HG02610 (cell line): ENCODE data around the gene DEF6.
"Not testable (repeated sequence)": the region's sequence is repeated elsewhere in the genome, so short reads cannot be mapped to it uniquely, and the experiment has no call there.

Experiments
- ATAC-seq: cut with Tn5 transposase; IDR thresholded peaks from one replicate; pipeline ENCODE4 v1.9.1; 2021; ENCODE audit warnings: mild to moderate bottlenecking, moderate library complexity; ENCODE audit not compliant: unreplicated experiment

Gene DEF6

DNA sequence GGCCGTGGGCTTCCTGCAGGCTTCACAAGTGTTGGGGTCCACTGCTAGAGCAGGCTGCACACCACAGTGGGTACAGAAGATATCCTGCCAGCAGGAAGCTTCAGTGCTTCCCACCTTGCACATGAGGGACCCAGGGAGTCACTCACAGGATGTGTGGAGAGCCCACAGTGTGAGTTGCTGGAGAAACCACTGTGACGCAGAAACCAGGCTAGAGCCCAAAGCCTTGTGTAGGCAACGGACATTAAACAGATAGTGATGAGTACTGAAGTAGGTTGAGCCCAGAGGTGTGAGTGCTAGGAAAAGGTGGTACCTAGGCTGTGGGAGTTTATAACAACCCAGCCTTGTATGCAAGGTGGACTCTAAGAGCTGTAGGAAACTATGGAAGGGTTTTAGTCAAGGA is 18.9 kb upstream of the DEF6 start:
- ATAC-seq, result no peak

DNA sequence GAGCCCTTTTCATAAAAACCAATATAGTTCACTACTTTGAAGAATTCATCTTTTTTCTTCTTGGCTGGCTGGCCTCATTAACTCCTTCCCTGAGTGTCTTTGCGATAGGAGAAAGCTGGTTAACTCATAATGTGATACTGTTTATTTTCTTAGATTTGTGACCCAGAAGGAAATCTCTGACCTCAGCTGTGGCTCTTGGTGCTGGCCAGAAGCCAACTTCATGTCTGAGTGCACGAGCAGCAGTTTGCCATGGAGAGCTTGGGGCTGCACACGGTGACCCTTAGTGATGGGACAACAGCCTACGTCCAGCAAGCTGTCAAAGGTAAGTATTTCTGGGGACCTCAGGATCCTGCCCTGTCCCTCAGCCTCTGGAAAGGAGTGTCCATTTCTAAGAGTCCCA is 16.7 kb upstream of the DEF6 start:
- ATAC-seq, result no peak

DNA sequence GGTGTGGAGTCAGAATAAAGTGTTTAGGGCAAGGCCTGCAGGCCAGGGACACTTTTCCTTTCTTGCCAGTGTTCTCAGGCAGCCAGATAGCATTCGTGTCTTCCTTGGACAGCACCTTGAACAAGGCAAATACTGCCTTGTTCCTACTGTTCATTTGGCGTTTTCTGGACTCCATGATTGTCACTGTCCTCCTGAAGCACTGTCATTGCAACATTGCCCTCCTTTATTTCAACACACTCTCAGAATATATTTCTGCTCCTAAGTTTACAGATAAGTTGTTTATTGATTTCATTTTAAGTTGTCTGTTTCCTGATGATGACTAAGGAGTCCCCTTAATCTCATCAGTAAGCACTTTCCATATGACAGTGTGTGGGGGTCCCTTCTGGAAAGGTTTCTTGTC is 15.1 kb upstream of the DEF6 start:
- no peak for ATAC-seq

DNA sequence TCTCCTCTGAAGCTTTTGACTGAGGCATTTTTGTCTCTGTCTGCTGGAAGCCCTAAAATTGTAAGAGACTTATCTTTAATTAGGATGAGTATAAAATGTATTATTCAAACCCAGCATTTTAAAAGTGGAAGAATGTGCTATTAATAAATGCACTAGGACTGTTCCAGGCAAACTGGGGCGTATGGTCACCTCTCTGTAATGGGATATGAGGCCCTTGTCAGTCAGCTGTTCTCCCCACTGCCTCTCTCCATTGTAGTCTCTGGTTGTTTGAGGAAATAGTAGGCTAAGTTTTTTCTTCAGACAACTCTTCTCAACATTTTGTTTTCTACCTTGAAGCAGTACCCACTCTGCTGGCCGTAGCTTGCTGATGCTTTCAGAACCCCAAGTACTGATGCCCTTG is 14.3 kb upstream of the DEF6 start:
- no peak for ATAC-seq

DNA sequence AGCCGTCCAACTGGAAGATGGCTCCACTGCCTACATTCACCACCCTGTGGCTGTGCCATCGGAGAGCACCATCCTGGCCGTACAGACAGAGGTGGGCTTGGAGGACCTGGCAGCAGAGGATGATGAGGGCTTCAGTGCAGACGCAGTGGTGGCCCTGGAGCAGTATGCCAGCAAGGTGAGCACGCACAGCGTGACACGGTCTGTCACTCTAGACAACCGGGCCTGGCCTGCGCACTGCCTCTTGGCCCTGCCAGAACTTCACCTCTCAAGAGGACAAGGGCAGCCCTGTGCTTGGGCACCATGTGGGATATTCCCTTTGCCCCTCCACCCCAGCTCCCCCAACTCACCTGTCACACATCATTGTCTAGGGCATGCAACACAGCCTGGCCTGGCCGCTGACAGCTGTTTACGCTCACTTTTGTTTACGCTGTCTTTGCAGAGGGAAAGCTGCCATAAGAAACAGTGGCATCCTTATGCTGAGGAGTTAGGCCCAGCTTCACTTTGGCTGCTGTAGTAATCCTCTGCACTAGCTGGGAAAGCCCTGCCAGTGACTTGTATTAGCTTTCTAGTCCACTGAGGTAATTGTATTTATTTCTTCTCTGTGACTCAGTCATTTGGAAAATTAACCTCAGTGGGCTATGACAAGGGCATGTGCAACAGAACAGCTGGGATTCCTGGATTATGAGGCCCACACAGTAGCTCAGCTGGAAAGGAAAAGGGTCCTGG is 9.8 kb upstream of the DEF6 start:
- ATAC-seq, result no peak

DNA sequence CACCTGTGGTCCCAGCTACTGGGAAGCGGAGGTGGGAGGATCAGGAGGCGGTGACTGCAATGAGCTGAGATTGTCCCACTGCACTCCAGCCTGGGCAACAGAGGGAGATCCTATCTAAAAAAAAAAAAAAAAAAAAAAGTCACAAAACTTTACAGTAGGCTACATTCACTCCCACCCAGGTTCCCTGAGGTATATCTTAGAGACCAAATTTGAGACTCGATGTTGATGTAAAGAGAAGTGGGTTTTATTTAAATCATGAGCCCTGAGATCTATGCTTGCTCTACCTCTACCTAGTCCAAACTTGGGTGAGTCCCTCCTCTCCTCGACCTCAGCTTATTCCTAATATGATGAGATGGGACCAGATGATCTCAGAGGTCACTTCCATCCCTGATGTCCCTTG is 8.8 kb upstream of the DEF6 start:
- ATAC-seq, result no peak

DNA sequence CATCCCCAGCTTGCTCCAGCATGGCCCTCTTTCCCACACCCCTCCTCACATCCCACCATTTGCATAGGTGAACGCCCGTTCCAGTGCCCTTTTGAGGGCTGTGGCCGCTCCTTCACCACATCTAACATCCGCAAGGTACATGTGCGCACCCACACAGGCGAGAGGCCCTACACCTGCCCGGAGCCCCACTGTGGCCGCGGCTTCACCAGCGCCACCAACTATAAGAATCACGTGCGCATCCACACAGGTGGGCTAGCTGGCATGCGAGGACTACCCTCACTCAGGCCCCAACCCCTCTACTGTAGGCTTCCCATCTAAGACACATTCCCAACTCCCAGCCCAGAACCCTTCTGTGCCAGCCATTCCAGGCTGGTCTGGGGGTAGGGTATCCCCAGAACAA is 6.1 kb upstream of the DEF6 start:
- no peak for ATAC-seq

DNA sequence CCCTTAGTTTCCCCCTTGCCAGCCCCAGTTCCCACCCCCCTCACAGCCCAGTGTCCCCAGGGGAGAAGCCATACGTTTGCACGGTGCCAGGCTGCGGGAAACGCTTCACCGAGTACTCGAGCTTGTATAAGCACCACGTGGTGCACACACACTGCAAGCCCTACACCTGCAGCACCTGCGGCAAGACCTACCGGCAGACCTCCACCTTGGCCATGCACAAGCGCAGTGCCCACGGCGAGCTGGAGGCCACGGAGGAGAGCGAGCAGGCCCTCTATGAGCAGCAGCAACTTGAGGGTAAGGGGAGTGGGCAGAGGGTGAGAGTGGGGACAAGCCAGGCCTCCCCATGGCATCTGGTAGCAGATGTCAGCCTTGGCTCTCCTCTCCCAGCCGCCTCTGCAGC is 5.1 kb upstream of the DEF6 start:
- ATAC-seq, result no peak

DNA sequence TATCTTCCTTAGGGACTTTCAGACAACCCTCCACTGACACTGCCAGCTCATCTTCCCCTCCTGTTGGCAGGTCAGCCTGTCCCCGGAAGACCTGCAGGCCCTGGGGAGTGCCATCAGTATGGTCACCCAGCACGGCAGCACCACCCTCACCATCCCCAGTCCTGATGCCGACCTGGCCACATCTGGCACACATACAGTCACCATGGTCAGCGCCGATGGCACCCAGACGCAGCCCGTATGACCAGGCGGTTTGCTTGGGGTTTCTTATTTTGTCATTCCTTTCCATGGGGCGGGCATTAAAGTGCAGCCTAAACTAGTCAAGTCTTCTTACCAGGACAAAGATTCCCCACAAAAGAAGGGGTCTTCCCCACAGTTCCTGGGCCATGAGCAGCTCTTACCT is 3.9 kb upstream of the DEF6 start:
- no peak for ATAC-seq

DNA sequence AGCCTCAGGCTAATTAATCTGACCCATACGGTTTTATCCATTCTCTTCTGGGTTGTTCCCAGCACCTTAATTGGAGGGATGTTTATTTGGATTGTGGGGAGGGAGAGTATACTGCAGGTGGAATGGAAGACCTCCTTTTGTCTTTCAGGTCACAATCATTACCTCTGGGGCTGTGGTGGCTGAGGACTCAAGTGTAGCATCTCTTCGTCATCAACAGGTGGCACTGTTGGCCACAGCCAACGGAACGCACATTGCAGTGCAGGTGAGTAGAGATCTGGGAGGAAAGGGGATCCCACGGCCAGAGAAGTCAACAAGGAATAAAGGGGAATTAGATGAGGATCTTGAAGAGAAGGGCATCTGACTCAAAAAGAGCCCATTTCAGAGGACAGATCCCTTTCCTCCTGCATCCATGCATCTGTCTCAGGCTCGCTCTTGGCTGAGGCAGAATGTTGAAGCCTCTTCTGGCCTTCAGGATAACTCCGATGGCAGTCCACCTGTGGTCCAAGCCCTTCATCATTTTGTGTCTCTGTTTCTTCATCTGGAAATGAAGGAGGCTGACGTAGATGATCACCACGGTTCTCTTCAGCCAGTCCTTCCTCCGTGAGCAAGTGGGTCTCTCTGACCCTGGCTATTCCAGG is 3.2 kb upstream of the DEF6 start:
- ATAC-seq, result no peak

DNA sequence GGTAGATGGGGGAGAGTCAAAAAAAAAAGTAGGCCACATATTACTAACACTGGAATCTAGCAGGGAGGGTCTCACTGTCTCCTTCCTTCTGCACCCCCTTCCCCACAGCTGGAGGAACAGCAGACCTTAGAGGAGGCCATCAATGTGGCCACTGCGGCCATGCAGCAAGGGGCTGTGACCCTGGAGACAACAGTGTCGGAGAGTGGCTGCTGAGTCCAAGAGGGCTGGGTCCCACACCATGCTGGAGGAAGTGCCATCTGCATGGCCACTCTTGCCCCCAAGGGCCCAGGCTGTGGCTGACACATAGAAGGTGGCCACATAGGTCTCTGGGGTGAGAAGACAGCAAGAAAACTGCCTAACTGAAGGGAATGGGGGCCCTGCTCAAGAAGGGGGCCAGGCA is 2.6 kb upstream of the DEF6 start:
- ATAC-seq, result no peak

DNA sequence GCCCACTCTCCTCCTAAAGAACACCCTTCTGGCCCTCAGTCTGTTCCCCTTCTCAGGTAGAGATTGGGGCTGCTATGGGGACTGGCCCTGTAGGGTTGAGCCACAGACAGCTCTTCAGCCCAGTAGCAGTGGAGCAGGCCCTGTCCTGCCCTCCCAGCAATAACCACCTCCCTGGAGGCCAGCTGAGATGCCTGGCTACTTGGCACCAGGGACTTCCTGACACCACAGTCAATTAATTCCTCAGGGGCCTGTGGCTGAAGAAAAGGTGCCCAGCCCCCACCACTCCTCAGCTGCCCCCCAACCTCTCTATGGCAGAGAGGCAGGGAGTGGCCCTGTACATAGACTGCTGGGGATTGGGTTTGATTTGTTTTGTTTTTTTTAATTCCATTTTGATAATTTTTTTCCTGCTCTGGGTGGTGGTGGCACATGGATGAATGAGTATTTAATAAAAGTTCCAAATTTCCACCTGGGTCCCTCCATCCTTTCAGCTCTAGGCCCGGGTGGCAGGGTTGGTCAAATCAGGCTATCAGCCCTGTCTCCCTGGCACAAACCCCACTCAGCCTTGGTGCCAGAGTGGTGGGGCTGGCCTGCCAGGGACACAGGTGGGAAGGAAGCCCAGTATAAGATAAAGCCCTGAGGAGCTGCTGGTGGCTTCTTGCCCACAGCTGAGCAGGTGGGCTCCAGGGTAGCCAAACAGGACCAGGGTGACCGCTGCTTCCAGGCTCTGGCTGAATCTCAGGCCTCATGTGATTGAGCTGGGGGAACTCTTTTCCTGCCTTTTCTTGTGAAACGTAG is 1.9 kb upstream of the DEF6 start:
- no peak for ATAC-seq

DNA sequence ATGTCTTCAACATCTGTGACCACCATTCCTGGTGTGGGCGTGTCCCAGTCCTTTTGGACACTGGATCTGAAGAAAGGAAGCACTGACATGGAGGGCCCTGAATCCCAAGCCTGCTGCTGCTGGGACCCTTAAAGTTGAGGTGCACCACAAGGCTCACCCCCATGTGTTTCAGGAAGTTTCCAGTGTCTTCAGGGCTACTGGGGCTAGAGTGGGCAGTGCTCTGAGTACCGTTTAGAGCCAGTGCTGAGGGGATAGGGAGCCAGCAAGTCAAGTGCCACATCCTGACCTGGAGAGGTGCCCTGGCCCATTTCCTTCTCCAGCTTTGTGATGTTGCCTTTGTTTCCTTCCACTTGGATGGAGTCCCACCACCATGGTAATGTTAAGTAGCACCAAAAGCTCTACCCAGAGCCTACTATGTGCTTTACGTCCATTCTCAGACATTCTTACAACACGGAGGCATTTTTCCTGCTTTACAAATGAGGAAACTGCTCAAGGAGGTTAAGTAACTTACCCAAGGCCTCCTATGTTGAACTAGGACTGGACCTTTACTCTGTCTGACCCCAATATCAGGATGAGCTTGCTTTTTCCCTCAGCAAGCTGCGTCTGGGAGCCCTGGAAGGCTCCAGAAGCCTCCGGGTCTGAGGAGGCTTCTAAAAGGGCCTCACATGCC is 552 bp upstream of the DEF6 start:
- ATAC-seq, result peak; percentile 3

DNA sequence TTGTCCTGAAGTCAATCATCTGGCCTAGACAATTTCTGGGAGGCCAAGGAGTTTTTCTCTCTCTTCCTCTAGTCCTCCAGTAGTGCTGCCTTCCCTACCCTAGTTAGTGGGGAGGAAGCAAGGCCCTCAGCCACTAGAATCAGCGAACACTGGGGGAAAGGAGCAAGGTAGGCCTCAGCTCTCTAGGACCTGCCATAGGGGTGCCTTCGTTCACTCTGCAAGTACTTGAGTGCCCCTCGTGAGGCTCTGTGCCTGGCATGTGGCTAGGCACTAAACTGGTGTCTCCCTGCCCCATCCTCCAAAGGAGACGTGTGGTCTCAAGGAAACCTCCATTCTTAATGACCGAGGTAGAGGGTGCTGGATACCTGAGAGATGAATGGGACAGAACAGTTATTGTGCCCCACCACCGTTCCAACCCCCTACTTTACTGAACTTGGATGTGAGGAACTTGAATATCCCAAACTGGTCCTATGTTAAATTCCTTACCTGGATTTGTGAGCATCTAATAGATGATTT is 1.1 kb downstream of the DEF6 start:
- ATAC-seq, result no peak

DNA sequence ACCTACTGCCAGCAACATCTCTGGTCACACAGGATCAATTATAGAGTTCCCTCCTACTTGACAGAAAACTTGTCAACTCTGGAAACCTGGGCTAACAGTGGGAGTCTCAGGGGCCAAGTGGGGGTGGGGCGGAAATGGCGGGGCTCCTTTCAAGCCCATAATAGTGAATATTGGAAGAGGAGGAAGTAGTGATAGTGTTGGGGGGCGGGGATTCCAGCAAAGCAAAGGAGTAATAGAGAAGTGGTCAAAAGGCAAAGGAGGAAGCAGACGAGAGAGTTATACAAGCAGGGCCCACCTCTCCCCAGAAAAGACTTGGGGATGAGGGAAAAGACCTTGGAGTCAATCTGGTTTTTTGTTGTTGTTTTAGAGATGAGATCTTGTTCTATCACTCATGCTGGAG is 2.1 kb downstream of the DEF6 start:
- no peak for ATAC-seq

DNA sequence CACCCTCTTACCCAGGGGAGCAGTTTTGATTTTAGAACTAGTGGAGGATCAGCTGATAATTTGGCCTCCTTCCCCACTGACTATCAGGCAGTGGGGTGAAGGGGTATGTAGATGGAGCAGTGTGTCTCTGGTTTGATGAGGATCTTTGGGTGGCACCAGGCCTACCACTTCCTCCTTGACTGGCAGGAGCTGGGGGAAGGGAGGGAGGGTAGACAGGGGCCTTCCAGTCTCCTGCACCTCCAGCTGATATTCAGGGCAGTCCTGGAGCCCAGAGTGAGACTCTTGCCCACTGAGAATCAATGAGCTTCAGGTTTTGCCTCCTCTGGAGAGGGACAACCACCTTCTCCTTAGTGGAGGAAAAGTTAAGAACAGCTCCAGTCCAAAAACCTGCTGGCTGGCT is 3.2 kb downstream of the DEF6 start:
- no peak for ATAC-seq

DNA sequence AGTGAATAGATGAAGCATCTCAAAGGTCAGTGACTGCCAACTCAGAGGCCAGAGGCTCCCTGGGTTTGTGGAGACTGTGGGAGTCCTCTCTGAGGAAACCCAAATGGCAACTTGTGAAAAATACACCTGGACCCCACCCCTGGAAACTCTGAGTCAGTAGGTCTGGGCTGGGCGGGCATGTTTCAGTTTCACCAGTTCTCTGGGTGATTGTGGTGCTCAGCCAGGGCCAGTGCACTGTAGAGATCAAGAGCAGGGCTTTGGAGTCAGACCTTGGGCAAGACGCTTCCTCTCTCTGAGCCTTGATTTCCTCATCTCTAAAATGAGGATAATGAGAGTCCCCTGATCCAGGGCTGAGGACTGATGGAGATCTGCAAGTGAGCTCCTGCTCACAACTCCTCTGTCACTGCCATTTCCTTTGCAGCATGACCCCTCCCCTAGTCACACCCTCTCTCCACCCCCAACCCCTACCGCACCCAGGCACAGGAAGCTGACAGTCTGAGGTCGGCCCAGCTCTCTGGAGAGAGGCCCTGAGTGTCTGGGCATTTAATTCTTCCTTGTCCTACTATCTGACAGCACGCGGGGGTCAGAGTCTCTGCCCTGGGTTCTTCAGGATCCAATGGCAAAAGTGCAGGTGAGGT is 5.1 kb downstream of the DEF6 start:
- ATAC-seq, result peak; percentile 83

DNA sequence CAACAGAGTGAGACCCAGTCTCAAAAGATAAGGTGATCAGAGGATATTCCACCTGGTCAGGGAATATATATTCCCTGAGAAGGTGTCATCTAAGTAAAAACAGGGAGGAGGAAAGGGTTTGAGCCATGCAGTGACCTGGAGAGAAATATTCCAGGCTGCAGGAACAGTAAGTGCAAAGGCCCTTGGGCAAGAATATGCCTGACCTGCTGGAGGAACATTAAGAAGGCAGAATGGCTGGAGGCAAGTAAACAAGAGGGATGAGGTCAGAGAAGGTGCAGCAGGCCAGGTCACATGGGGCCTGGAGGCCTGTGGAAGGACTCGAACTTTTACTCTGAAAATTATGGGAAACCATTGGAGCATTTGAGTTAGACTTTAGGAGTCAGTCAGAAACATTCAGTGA is 6.7 kb downstream of the DEF6 start:
- ATAC-seq, result no peak

DNA sequence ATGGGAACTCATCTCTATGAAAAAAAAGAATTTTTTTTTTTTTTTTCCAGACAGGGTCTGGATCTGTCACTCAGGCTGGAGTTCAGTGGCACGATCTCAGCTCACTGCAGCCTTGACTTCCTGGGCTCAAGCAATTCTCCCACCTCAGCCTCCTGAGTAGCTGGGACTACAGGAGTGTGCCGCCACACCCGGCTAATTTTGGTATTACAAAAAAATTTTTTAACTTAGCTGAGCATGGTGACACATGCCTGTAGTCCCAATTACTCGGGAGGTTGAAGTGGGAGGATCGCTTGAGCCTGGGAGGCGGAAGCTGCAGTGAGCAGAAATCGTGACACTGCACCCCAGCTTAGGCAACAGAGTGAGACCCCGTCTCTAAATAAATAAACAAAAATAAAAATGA is 7.5 kb downstream of the DEF6 start:
- ATAC-seq, result no peak

DNA sequence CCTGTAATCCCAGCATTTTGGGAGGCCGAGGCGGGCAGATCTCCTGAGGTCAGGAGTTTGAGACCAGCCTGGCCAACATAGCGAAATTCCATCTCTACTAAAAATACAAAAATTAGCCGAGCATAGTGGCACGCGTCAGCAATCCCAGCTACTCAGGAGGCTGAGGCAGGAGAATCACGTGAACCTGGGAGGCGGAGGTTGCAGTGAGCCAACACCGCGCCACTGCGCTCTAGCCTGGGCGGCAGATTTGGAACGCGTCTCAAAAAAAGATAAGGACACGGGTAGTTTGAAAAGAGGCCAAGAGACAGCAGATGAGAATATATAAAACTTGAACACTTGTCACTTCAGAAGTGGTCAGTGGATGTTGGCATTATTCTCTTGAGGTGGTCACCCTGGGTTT is 9.5 kb downstream of the DEF6 start:
- not testable (repeated sequence) for ATAC-seq

DNA sequence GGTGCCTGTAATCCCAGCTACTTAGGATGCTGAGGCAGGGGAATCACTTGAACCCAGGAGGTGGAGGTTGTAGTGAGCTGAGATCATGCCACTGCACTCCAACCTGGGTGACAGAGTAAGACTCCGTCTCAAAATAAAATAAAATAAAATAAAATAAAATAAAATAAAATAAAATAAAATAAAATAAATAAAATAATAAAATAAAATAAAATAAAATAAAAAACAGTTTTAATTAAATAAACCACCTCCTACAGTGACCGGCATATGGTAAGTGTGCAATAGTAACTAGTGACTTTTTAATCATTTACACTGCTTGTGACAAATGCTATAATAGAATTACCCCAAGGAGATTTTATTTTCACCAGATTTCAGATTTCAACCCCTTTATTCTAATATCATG is 10.9 kb downstream of the DEF6 start:
- ATAC-seq, result not testable (repeated sequence)
